ENCODE data around the gene LYRM9. TPM values are rescaled to one million over a fixed set of nuclear protein-coding genes. Genes with fewer than 3 reads are reported as not detected.

Gene LYRM9
- total and polyA plus RNA-seq, 2 of the 8 experiments (the other 6 are each of a cell fraction or from before 2014, with no cell fraction given), result 4.3 to 5.2 TPM

DNA sequence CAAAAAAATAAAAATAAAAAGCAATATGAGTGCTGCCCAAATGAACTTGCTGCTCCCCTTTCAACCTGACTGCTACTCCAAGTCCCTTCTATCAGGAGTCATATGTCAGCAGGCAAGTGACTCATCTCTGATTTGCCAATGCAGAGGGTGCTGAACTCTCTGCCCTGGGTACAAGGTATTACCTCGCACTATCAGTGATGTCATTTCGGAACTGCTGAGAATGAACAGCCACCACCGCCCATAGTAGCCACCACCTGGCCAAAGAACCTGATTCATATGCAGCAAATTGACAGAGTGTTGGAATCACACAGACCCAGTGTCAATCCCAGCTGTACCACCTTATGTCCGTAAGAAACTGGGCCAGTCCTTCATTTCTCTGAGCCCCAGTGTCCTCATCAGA is 31.2 kb downstream of the LYRM9 start (continued):
- TF ChIP-seq, protein P1, sequence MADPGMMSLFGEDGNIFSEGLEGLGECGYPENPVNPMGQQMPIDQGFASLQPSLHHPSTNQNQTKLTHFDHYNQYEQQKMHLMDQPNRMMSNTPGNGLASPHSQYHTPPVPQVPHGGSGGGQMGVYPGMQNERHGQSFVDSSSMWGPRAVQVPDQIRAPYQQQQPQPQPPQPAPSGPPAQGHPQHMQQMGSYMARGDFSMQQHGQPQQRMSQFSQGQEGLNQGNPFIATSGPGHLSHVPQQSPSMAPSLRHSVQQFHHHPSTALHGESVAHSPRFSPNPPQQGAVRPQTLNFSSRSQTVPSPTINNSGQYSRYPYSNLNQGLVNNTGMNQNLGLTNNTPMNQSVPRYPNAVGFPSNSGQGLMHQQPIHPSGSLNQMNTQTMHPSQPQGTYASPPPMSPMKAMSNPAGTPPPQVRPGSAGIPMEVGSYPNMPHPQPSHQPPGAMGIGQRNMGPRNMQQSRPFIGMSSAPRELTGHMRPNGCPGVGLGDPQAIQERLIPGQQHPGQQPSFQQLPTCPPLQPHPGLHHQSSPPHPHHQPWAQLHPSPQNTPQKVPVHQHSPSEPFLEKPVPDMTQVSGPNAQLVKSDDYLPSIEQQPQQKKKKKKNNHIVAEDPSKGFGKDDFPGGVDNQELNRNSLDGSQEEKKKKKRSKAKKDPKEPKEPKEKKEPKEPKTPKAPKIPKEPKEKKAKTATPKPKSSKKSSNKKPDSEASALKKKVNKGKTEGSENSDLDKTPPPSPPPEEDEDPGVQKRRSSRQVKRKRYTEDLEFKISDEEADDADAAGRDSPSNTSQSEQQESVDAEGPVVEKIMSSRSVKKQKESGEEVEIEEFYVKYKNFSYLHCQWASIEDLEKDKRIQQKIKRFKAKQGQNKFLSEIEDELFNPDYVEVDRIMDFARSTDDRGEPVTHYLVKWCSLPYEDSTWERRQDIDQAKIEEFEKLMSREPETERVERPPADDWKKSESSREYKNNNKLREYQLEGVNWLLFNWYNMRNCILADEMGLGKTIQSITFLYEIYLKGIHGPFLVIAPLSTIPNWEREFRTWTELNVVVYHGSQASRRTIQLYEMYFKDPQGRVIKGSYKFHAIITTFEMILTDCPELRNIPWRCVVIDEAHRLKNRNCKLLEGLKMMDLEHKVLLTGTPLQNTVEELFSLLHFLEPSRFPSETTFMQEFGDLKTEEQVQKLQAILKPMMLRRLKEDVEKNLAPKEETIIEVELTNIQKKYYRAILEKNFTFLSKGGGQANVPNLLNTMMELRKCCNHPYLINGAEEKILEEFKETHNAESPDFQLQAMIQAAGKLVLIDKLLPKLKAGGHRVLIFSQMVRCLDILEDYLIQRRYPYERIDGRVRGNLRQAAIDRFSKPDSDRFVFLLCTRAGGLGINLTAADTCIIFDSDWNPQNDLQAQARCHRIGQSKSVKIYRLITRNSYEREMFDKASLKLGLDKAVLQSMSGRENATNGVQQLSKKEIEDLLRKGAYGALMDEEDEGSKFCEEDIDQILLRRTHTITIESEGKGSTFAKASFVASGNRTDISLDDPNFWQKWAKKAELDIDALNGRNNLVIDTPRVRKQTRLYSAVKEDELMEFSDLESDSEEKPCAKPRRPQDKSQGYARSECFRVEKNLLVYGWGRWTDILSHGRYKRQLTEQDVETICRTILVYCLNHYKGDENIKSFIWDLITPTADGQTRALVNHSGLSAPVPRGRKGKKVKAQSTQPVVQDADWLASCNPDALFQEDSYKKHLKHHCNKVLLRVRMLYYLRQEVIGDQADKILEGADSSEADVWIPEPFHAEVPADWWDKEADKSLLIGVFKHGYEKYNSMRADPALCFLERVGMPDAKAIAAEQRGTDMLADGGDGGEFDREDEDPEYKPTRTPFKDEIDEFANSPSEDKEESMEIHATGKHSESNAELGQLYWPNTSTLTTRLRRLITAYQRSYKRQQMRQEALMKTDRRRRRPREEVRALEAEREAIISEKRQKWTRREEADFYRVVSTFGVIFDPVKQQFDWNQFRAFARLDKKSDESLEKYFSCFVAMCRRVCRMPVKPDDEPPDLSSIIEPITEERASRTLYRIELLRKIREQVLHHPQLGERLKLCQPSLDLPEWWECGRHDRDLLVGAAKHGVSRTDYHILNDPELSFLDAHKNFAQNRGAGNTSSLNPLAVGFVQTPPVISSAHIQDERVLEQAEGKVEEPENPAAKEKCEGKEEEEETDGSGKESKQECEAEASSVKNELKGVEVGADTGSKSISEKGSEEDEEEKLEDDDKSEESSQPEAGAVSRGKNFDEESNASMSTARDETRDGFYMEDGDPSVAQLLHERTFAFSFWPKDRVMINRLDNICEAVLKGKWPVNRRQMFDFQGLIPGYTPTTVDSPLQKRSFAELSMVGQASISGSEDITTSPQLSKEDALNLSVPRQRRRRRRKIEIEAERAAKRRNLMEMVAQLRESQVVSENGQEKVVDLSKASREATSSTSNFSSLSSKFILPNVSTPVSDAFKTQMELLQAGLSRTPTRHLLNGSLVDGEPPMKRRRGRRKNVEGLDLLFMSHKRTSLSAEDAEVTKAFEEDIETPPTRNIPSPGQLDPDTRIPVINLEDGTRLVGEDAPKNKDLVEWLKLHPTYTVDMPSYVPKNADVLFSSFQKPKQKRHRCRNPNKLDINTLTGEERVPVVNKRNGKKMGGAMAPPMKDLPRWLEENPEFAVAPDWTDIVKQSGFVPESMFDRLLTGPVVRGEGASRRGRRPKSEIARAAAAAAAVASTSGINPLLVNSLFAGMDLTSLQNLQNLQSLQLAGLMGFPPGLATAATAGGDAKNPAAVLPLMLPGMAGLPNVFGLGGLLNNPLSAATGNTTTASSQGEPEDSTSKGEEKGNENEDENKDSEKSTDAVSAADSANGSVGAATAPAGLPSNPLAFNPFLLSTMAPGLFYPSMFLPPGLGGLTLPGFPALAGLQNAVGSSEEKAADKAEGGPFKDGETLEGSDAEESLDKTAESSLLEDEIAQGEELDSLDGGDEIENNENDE (IDR thresholded peaks at IDR 0.05; ENCODE audit: insufficient replicate concordance, low read length), result no peak
- TF ChIP-seq RXRA (IDR thresholded peaks at IDR 0.05; ENCODE audit: insufficient read depth, low read depth, low read length) (no peak), SIN3A (conservative IDR thresholded peaks at IDR 0.05 in 1 of 2, IDR thresholded peaks at IDR 0.05 in 1 of 2; ENCODE audit: low read depth in 1 of 2, low read length in 2 of 2) (no peak), GTF2F1 (IDR thresholded peaks at IDR 0.05; ENCODE audit: borderline replicate concordance, low read depth, low read length) (no peak)

Data from H1 (cell line).